Right cardiac atrium (tissue), 5 donors: ENCODE measurements around the gene CELF2. TPM values are rescaled to one million over a fixed set of nuclear protein-coding genes. Genes with fewer than 3 reads are reported as not detected.

Source experiments
- ATAC-seq, 2 donors: fragments of 200-7000 bp; cut with Tn5 transposase; one replicate each; pipeline versions ENCODE4 v1.8.0 to v1.9.1; 2020; ENCODE audit warnings: moderate library complexity in 2 of 2, mild to moderate bottlenecking in 1 of 2
- DNase-seq, 3 donors: peaks; one replicate each; pipeline ENCODE4 v3.0.0-alpha.2; 2020
- H3K27ac ChIP-seq: one replicate; pipeline ENCODE4 v1.5.1; 2013; ENCODE audit warnings: mild to moderate bottlenecking, low read length, control low read depth, moderate library complexity
- H3K27me3 ChIP-seq: one replicate; pipeline ENCODE4 v1.6.1; 2013; ENCODE audit not compliant: control insufficient read depth, insufficient read depth
- H3K4me1 ChIP-seq: one replicate; pipeline ENCODE4 v1.6.1; 2013; ENCODE audit warnings: low read length; ENCODE audit not compliant: control insufficient read depth, insufficient read depth
- H3K4me3 ChIP-seq: one replicate; pipeline ENCODE4 v1.5.1; 2013; ENCODE audit warnings: low read length, control low read depth
- H3K9me3 ChIP-seq: one replicate; pipeline ENCODE4 v1.6.1; 2013; ENCODE audit warnings: low read length; ENCODE audit not compliant: control insufficient read depth
- WGBS: extraction: QIAGEN DNeasy Blood & Tissue Kit; methylation state at CpG from one replicate; pipeline ENCODE4 v1.1.7; 2013; 5-methylcytosine and 5-hydroxymethylcytosine counted together
- intact Hi-C, 4 donors: fragments of 100-400 bp; cut with DNase I; formaldehyde crosslinking; loops; one replicate each; pipeline versions ENCODE4 v1.11.0 to v1.14.0; 2022 to 2023
- polyA plus RNA-seq: library from polyadenylated mRNA; stranded (reverse); fragments of 200-250 nt; gene quantifications from one replicate; pipeline ENCODE4 v1.2.3, GENCODE V29; 2013
- total RNA-seq, 4 donors: library from RNA; stranded (reverse); fragmentation: NEBNext Ultra II Directional; extraction: Animal tissue kit (Norgen Biotek cat#: 25700); gene quantifications; one replicate each; pipeline ENCODE4 v1.2.1, GENCODE V29; 2021
- donor health status: healthy with polysubstance abuse.
- donor health status: DM: no; HTN: yes; CAD: no.
- donor health status: DM: no; HTN: no; CAD: no.
- donor health status: DM: no; HTN: yes; CAD: no; lungs with severe emphysema.
- donor health status: DM: yes; HTN: yes; CAD: no.

Gene CELF2
- total and polyA plus RNA-seq, 5 donors = 19.4 to 87.0 (median 76.8) TPM

DNA sequence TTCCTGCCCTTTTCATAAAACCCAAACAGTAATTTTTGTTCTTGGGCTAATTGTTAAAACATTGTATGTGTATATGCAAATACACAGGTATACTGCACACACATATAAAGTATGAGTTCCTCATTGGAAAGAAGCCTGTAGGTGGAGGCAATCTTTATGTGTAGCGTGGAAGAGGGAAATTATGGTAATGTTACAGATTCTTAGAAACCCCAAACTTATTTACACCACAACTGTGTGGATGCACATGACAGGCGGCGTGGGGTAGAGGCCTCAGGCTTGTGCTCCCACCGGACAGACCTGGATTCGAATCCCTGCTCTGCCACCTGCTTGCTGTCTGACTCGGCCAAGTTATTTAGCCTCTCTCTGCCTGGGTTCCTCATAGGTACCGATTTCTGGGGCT is 223.0 kb downstream of the CELF2 start:
- H3K4me1 ChIP-seq = peaks cover 7% of the 10 kb centered on the region
- no peak overlapping the region for H3K4me3 ChIP-seq
- no peak overlapping the region for H3K27ac ChIP-seq
- 80% methylated on average over 7 of the region's 7 CpGs for WGBS
- ATAC-seq (no peak), DNase-seq (no peak)
- intact Hi-C loops = no loop called here
- no peaks in the 10 kb centered on the region for H3K9me3 ChIP-seq
- H3K27me3 ChIP-seq = no peaks in the 10 kb centered on the region

DNA sequence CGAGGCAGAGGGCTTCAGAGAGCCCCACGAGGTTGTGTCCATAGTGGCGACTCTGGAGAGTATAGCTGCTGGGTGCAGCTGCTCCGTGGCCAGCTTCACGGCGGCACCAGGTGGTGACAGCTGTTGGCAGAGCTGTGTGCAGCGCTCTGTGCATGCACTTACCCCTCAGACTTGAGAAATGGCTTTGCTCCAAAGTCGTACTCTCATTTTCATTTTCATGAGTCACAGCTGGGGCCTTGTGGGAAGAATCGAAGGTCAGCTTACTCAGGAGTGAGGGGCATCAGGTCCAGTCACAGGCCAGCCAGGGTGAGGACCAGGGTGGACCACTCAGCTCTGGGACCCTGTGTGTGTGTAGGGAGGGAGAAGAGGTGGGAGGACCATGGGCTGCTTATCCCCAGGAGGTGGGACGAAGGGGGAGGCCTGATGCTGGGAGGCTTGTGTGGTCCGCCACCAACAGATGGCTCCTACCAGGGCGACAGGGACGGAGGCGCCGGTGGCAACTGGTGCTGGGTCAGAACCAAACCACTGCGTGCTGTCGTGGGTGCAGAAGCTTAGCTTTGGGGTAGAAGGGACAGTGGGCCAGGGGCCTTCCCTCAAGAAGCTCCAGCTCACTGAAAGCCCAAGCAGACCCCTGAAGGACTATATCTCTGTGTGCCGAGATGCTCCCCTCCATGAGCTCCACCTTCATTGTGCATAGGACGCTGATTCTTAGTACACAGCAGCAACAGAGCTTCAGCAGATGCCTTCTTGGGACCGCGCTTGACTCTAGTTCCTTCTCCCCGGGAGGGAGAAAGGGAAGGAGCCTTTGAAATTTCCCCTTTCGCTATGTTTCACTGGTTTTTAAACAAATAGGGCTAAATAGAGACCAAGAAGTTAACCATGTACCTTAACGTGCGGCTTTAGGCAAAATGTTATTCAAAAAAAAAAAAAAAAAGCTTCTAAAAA is 225.0 kb downstream of the CELF2 start:
- ATAC-seq = peak; percentile 92 to 94
- Histone ChIP-seq H3K27me3 (no peaks in the 10 kb centered on the region), H3K27ac (peak overlapping the region; percentile 58), H3K9me3 (no peaks in the 10 kb centered on the region), H3K4me1 (peaks cover 7% of the 10 kb centered on the region), H3K4me3 (no peak overlapping the region)
- peak; percentile 72 to 89 (median 88) for DNase-seq
- 58% methylated on average over 25 of the region's 25 CpGs for WGBS
- intact Hi-C loops = no loop called here

DNA sequence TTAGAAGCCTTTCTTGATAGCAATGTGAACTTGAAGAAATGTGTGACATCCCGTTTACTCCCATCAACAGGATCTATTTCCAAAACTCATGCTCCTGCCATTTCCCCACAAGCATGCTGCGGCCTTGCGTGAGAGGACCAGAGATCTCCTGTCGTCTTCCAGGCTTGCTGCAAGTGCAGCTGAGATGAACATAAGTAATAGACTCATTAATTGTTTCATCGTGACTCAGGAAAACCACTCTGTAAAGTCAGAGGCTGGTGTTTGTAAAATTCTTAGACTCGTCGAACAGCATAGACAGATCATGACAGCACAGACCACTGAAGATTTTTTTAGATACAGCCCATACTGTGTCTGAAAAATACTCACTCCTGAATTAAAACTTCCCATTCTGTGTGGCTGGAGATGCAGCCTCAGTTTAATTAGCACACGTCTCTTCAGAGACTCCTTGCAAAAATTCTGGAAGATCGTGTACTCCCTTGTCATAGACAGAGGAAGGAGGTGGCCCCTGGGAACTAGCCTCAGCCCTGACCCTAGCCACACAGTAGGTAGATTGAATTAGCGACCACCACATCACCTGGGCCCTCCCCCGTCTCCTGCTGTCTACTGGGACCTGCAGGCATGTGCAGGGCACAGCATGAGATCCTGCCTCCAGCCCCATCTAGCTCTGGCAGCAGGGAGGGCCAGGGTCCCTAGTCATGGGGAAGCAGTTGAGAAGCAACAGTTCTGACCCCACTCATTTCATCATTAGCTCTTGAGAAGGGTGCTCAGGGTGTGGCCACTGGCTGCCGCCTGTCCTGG is 226.0 kb downstream of the CELF2 start:
- intact Hi-C loops = no loop called here
- WGBS = 89% methylated on average over 12 of the region's 12 CpGs
- DNase-seq (peak in 1 of 3 donors; percentile 15), ATAC-seq (no peak)
- H3K4me1 ChIP-seq = peaks cover 7% of the 10 kb centered on the region
- H3K9me3 ChIP-seq = no peaks in the 10 kb centered on the region
- no peak overlapping the region for H3K27ac ChIP-seq
- no peak overlapping the region for H3K4me3 ChIP-seq
- H3K27me3 ChIP-seq = no peaks in the 10 kb centered on the region

DNA sequence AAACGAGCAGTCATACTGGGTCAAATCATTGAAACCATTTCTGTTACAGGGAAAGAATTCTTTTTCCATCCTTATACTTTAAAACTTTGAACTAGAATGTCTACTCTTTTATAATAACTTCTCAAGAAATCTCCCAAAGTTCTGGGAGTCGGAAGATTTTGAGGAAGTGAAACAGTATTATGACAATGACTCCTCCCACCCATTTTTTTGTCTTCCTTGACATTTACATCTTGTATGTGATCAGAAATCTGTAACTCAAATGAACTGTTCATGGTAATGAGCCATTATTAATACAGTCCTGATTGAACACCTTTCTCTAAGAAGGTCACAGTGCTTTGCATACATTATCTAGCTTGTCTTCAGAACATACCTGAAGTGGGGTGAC is 227.4 kb downstream of the CELF2 start:
- no peak for DNase-seq
- no peak for ATAC-seq
- no peak overlapping the region for H3K27ac ChIP-seq
- peaks cover 7% of the 10 kb centered on the region for H3K4me1 ChIP-seq
- 72% methylated on average over 2 of the region's 2 CpGs for WGBS
- H3K9me3 ChIP-seq = no peaks in the 10 kb centered on the region
- H3K27me3 ChIP-seq = no peaks in the 10 kb centered on the region
- H3K4me3 ChIP-seq = no peak overlapping the region
- intact Hi-C loops = no loop called here

DNA sequence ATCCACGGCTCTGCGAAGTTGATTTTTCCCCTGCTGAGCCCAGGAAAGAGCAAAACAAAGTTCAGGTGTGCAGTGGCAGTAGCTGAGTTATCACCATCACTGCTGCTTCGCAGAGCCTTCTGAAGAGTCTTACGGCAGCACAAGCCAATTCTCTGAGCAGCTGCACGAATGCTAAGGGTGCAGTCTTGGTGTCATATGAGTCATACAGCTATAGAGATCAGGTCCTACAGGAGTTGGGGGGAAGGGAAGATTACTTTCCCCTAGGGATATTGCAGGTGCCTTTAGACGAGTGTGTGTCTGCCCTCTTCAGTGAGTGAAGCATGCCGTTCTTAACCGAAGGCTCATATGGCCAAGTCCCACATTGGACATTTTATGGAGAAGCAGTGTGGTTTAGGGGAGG is 227.8 kb downstream of the CELF2 start:
- Histone ChIP-seq H3K4me1 (peaks cover 7% of the 10 kb centered on the region), H3K27ac (no peak overlapping the region), H3K9me3 (no peaks in the 10 kb centered on the region), H3K4me3 (no peak overlapping the region), H3K27me3 (no peaks in the 10 kb centered on the region)
- intact Hi-C loops = no loop called here
- 87% methylated on average over 8 of the region's 8 CpGs for WGBS
- ATAC-seq (no peak), DNase-seq (no peak)

DNA sequence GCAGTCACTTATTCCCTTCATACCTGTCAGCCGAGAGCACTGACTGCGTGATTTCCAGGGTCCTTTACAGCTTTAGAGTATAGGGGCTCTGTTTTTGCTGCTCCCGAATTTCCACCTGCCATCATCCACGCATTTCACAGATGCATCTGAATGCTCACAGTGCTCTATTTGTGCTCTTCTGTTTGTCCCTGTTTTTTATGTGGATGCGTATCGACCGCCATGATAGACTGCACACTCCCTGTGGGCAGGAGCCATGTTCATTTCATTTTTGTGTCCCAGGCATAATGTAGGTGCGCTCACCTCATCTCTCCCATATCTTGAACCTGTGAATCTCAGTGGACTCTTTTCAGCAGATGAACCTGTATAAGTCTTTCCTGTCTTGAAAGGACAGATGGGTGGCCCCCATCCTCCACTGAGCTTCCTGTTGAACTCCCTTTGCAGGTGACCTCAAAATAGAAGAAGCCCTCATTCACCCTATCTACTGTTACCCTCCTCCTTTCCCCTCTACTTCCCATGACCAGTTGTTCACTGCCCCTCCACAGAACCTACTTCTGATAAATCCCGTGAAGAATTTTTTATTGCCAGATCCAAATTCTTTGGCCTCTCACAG is 228.4 kb downstream of the CELF2 start:
- intact Hi-C loops = no loop called here
- H3K9me3 ChIP-seq = no peaks in the 10 kb centered on the region
- H3K4me3 ChIP-seq = no peak overlapping the region
- peaks cover 7% of the 10 kb centered on the region for H3K4me1 ChIP-seq
- H3K27me3 ChIP-seq = no peaks in the 10 kb centered on the region
- 91% methylated on average over 9 of the region's 9 CpGs for WGBS
- DNase-seq (no peak), ATAC-seq (no peak)
- H3K27ac ChIP-seq = no peak overlapping the region

DNA sequence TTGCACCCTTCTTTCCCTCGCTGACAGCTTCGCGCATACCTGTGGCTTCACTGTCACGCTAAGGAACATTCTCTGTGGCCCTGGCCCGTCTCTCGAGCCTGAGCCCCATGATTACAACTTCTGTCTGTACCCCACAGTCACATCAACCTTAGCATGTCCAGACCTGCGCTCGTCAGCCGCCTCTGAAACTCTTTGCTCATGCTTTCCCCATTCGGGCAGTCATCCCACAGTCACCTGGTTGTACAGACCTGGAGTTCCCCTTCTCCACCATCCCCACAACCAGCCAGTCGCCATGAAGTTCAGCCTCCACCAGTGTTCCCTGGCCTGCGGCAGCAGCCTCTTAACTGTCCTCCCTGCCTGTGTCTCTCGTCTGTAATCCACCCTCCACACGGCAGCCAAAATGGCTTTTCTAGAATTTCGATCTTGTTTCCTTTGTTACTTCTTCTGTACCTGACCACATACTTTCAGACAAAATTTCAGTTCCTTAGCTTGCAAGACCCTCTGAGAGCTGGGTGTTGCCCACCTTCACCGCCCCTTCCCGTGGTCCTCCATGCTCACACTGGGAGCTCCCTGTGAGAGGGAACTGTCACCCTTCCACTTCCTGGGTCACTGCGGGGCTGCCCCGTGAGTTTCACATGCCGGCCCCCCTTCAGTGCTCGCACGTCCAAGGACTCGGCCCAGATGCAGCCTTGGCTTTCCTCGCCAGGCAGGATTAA is 229.2 kb downstream of the CELF2 start:
- Histone ChIP-seq H3K4me3 (no peak overlapping the region), H3K27me3 (no peaks in the 10 kb centered on the region), H3K9me3 (no peaks in the 10 kb centered on the region), H3K27ac (no peak overlapping the region), H3K4me1 (peaks cover 6% of the 10 kb centered on the region)
- ATAC-seq (no peak), DNase-seq (no peak)
- intact Hi-C loops = no loop called here
- 94% methylated on average over 24 of the region's 24 CpGs for WGBS

DNA sequence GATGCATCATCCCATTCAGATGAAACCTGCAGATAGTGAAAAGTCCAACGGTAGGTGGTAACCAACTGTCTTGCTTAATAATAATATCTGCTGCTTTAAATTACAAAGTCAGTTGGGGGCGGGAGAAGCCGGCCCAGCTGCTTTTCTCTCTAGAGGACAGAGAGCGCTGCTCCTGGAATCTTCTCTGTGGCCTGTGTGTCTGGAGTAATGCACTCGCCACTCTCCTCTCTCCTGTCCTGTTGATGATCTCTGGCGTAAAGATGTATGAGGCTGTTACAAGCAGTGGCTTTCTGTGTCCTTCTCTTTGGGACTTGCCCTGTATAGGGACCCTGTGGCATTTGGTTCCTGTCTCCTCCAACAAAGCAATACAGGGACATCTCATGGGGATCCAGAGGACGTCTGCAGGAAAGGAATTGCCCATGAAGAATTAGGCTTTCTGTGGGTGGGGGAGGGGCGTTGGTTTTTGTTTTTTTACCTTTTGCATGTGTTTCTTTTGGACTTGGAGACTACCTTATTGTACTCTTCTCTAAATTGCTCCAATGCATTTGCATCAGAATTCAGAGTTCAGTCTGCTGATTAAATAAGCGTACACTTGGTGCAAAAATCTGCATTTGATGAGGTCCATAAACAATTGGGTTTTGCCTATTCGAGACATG is 231.6 kb downstream of the CELF2 start:
- no peak overlapping the region for H3K27ac ChIP-seq
- H3K4me3 ChIP-seq = no peak overlapping the region
- DNase-seq (no peak), ATAC-seq (no peak)
- no peaks in the 10 kb centered on the region for H3K27me3 ChIP-seq
- H3K4me1 ChIP-seq = peaks cover 2% of the 10 kb centered on the region
- H3K9me3 ChIP-seq = no peaks in the 10 kb centered on the region
- intact Hi-C loops = no loop called here
- 47% methylated on average over 10 of the region's 10 CpGs for WGBS

DNA sequence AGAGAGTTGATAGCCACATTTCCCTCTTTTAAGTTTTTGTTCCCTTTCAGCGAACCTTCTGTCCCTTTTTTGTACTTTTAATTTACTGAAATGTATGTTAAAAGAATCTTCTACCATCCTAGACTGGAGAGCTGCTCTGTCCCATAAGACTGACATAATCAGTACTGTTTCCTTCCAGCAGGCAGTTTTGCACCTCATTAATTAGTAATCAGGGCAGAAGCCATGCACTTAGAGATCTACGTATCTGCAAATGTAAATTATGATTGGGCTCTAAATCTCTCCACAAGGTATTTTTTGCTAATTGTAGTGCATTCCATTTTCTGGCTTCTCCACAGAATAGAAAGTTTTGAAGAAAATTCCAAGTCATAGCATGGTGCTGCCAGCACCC is 232.1 kb downstream of the CELF2 start:
- no peak overlapping the region for H3K4me3 ChIP-seq
- no peak for DNase-seq
- 68% methylated on average over 2 of the region's 2 CpGs for WGBS
- no peaks in the 10 kb centered on the region for H3K27me3 ChIP-seq
- ATAC-seq = no peak
- H3K9me3 ChIP-seq = no peaks in the 10 kb centered on the region
- peaks cover 2% of the 10 kb centered on the region for H3K4me1 ChIP-seq
- no peak overlapping the region for H3K27ac ChIP-seq
- intact Hi-C loops = loop anchor here in 2 of 4 donors (10.0 kb wide), 2 partner anchors 85 to 455 kb away; no protein-coding TSS in a partner anchor

DNA sequence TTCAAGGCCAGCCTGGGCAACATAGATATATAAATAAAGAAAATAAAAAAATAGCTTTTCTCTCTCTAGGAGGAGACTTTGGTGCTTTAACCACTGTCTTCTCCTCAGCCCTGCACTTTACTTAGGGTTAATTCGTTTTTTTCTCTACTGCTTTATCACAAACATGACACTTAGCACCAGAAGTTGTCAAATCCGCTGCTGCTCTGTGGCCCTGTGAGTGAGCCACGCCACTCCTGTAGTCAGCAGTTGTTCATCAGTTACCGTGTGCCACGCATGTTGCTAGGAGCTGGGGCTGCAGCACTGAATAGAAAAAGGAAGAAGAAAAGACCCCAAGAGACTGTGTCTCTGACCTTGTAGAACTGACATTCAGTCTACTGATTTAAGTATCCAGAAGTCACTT is 232.6 kb downstream of the CELF2 start:
- H3K27ac ChIP-seq = no peak overlapping the region
- H3K4me1 ChIP-seq = peaks cover 2% of the 10 kb centered on the region
- ATAC-seq (no peak), DNase-seq (no peak)
- H3K9me3 ChIP-seq = no peaks in the 10 kb centered on the region
- H3K27me3 ChIP-seq = no peaks in the 10 kb centered on the region
- no peak overlapping the region for H3K4me3 ChIP-seq
- 65% methylated on average over 5 of the region's 5 CpGs for WGBS
- intact Hi-C loops = loop anchor here in 2 of 4 donors (10.0 kb wide), 2 partner anchors 86 to 456 kb away; no protein-coding TSS in a partner anchor
